HEK293 (cell line): ENCODE measurements around the gene JAGN1.
"Not testable (repeated sequence)": the region's sequence is repeated elsewhere in the genome, so short reads cannot be mapped to it uniquely, and the experiment has no call there.

Experiments used
- ATF2 ChIP-seq: fragments of 450-650 bp; formaldehyde crosslinking; IDR thresholded peaks from 2 replicates; pipeline ENCODE4 v1.5.1; 2016; ENCODE audit warnings: missing biosample characterization, missing genetic modification characterization, low read depth
- BCL11A ChIP-seq: fragments of 450-650 bp; formaldehyde crosslinking; IDR thresholded peaks from 2 replicates; pipeline ENCODE4 v1.5.1; 2016; ENCODE audit warnings: low read depth, missing biosample characterization, missing genetic modification characterization
- CTCF ChIP-seq: fragments of 450-650 bp; formaldehyde crosslinking; IDR thresholded peaks from 2 replicates; pipeline ENCODE4 v1.5.1; 2016; ENCODE audit warnings: missing biosample characterization, missing genetic modification characterization
- PRDM10 ChIP-seq: fragments of 450-650 bp; formaldehyde crosslinking; IDR thresholded peaks from 2 replicates; pipeline ENCODE4 v1.5.1; 2016; ENCODE audit warnings: missing biosample characterization, missing genetic modification characterization
- SCRT1 ChIP-seq: fragments of 450-650 bp; formaldehyde crosslinking; IDR thresholded peaks from 2 replicates; pipeline ENCODE4 v1.5.1; 2016; ENCODE audit warnings: missing biosample characterization, missing genetic modification characterization, borderline replicate concordance
- ZNF133 ChIP-seq: fragments of 450-650 bp; formaldehyde crosslinking; IDR thresholded peaks from 2 replicates; pipeline ENCODE4 v1.5.1; 2016; ENCODE audit warnings: missing biosample characterization, missing genetic modification characterization
- ZNF184 ChIP-seq: fragments of 450-650 bp; IDR thresholded peaks from 2 replicates; pipeline ENCODE4 v1.5.1; 2018; ENCODE audit warnings: missing biosample characterization, mild to moderate bottlenecking, missing genetic modification characterization
- ZNF202 ChIP-seq: fragments of 450-650 bp; formaldehyde crosslinking; IDR thresholded peaks from 2 replicates; pipeline ENCODE4 v1.5.1; 2016; ENCODE audit warnings: missing biosample characterization, missing genetic modification characterization, borderline replicate concordance
- ZNF274 ChIP-seq, 2 experiments: fragments of 200-500 bp in 1 of 2; fragments of 450-650 bp in 1 of 2; sonication (Bioruptor generic) in 1 of 2; formaldehyde crosslinking in 1 of 2; IDR thresholded peaks; 2 replicates each; pipeline versions ENCODE4 v1.5.1 to v1.6.1; 2014 to 2016; ENCODE audit warnings: borderline replicate concordance in 1 of 2, inconsistent platforms in 1 of 2, low read length in 1 of 2, missing biosample characterization in 1 of 2, missing genetic modification characterization in 1 of 2
- ZNF510 ChIP-seq: fragments of 450-650 bp; formaldehyde crosslinking; IDR thresholded peaks from 2 replicates; pipeline ENCODE4 v1.5.1; 2018; ENCODE audit warnings: mild to moderate bottlenecking, missing genetic modification characterization, missing biosample characterization; ENCODE audit not compliant: insufficient replicate concordance
- TF ChIP-seq, protein P1 (sequence below): fragments of 450-650 bp; formaldehyde crosslinking; IDR thresholded peaks from 2 replicates; pipeline ENCODE4 v1.5.1; 2017; ENCODE audit warnings: missing biosample characterization, mild to moderate bottlenecking, missing genetic modification characterization, moderate library complexity
- TF ChIP-seq, protein P2 (sequence below): fragments of 450-650 bp; formaldehyde crosslinking; IDR thresholded peaks from 2 replicates; pipeline ENCODE4 v1.5.1; 2016; ENCODE audit warnings: missing biosample characterization, missing genetic modification characterization

- TF ChIP-seq ZNF184; ZNF510 (tag by site-specific recombination); CTCF (tag by site-specific recombination); BCL11A (tag by site-specific recombination); SCRT1 (tag by site-specific recombination); ZNF202 (tag by site-specific recombination); ATF2 (tag by site-specific recombination); PRDM10 (tag by site-specific recombination); ZNF133 (tag by site-specific recombination); ZNF274 (IDR thresholded peaks at IDR 0.05; ENCODE audit: low read length); ZNF274 (tag by site-specific recombination; IDR thresholded peaks at IDR 0.05; ENCODE audit: borderline replicate concordance): not testable (repeated sequence)
- TF ChIP-seq, protein P1, sequence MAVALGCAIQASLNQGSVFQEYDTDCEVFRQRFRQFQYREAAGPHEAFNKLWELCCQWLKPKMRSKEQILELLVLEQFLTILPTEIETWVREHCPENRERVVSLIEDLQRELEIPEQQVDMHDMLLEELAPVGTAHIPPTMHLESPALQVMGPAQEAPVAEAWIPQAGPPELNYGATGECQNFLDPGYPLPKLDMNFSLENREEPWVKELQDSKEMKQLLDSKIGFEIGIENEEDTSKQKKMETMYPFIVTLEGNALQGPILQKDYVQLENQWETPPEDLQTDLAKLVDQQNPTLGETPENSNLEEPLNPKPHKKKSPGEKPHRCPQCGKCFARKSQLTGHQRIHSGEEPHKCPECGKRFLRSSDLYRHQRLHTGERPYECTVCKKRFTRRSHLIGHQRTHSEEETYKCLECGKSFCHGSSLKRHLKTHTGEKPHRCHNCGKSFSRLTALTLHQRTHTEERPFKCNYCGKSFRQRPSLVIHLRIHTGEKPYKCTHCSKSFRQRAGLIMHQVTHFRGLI (tag by site-specific recombination) = not testable (repeated sequence)
- TF ChIP-seq, protein P2, sequence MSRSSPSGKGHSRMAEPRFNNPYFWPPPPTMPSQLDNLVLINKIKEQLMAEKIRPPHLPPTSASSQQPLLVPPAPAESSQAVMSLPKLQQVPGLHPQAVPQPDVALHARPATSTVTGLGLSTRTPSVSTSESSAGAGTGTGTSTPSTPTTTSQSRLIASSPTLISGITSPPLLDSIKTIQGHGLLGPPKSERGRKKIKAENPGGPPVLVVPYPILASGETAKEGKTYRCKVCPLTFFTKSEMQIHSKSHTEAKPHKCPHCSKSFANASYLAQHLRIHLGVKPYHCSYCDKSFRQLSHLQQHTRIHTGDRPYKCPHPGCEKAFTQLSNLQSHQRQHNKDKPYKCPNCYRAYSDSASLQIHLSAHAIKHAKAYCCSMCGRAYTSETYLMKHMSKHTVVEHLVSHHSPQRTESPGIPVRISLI = not testable (repeated sequence)
Measured at GRCh38 chr3:9851926-9852325, 38.5 kb upstream of the JAGN1 start.
